ENCODE data around the gene ATF1.
A peak's percentile ranks its signal among the peaks of the same experiment; 100 is the strongest.
"Not testable (repeated sequence)": the region's sequence is repeated elsewhere in the genome, so short reads cannot be mapped to it uniquely, and the experiment has no call there.

The ATF1 gene

DNA sequence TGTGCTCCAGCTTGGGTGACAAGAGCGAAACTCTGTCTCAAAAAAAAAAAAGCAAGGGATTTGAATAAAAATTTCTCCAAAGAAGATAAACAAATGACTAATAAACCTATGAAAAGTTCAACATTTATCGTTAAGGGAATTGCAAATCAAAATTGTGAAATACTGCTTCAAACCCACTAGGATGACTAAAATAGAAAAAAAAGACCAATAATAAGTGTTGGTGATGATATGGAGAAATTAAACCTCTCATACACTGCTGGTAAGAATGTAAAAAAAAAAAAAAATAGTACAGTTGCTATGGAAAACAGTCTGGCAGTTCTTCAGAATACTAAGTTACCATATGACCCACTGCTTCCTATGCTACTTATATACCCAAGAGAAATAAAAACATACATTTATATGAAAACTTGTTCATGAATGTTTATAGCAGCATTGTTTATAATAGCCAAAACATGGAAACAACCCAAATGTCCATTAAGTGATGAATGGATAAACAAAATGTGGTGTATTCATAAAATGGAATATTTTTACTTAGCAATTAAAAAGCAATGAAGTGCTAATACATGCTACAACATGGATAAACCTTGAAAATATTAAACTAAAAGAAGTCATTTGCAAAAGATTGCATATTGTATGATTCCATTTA, 39.5 kb downstream of the ATF1 start:
- no peak for DNase-seq (ENCODE audit: low spot score)

DNA sequence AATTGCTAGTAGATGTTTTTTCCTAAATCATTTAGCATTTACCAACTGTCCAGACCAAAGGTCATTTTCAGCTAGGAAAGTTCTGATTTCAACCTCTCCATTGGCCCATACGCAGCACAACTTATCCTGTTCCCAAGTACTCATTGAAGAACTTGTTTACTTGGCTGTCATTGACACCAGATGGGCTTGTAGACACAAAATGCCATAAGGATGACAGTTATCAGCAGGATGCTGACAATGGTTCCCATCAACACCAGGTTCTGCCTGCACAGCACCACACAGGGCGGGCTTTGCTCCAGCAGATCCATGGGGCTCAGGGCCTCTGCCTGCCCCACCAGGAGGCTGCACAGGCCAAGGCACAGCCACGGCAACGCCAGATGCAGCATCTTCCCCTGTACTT, 42.3 kb downstream of the ATF1 start:
- DNase-seq (ENCODE audit: low spot score) = no peak

DNA sequence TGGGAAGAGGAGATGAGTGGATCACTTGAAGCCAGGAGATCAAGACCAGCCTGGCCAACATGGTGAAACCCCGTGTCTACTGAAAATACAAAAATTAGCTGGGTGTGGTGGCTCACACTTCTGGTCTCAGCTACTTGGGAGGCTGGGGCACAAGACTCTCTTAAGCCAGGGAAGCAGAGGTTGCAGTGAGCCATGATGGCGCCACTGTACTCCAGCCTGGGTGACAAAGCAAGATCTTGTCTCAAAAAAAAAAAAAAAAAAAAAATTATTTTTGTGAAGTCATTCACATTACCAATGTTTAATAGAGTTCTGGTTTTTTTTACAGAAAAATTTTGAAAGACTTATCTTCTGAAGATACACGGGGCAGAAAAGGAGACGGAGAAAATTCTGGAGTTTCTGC, 45.2 kb downstream of the ATF1 start:
- not testable (repeated sequence) for DNase-seq (ENCODE audit: low spot score)

DNA sequence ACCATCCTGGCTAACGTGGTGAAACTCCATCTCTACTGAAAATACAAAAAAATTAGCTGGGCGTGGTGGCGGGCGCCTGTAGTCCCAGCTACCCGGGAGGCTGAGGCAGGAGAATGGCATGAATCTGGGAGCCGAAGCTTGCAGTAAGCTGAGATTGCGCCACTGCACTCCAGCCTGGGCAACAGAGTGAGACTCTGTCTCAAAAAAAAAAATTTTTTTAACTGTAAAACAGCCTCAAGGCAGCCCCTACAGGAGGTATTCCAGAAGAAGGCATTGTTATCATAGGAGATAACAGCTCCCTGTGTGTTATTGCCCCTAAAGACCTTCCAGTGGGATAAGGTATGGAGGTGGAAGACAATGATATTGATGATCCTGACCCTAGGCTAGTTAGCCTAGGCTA, 51.0 kb downstream of the ATF1 start:
- not testable (repeated sequence) for DNase-seq (ENCODE audit: low spot score)

DNA sequence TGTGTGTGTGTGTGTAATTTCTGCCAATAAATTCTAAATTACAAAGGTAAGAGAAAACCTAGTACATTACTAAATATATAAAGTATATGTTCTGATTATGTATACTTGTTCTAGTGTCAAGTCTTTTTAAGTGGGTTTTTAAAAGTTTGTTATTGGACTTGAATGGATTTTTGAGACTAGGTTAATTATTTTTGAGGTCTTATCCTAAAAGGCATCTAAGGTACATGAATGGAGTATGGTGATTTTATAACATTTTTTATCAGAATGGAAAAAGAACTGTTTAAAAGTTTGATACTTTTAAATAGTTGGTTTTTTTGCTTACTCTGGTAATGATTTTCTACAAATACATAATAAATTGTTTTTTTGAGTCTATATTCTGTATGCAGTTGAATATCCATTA, 56.3 kb downstream of the ATF1 start:
- no peak for DNase-seq (ENCODE audit: low spot score)

DNA sequence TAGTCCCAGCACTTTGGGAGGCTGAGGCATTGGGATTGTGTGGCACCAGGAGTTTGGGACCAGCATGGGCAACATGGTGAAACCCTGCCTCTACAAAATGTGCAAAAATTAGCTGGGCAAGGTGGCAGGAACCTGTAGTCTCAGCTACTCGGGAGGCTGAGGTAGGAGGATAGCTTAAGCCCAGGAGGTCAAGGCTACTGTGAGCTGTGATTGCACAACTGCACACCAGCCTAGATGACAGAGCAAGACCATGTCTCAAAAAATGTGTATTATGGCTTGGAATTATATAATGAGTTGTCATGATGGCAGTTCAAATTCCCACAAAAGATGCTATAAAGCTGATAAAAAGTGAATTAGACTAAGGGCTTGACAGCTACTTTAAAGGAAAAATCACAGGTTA, 58.2 kb downstream of the ATF1 start:
- no peak for DNase-seq (ENCODE audit: low spot score)

DNA sequence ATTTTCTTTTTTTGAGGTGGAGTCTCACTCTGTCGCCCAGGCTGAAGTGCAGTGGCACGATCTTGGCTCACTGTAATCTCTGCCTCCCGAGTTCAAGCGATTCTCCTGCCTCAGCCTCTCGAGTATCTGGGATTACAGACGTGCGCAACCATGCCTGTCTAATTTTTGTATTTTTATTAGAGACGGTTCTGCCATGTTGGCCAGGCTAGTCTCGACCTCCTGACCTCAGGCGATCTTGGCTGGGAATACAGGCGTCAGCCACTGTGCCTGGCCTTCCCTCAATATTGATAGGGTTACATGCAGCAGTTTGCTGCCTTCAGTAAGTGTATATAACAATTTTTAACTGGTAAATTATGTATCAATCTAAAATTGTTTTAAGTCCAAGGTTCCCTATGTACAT, 59.8 kb downstream of the ATF1 start:
- not testable (repeated sequence) for DNase-seq (ENCODE audit: low spot score)

DNA sequence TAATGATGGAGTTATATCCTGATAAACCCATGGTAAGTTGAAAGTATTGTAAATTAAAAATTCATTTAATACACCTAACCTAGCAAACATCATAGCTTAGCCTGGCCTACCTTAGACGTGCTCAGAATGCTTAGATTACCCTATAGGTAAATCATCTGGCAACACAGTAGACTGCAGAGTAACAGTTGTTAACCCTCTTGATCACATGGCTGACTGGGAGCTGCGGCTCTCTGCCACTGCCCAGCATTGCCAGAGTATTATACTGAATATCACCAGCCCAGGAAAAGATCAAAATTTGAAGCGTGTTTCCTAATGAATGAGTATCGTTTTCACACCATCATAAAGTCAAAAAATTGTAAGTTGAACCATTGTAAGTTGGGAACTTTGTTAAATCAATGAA, 61.0 kb downstream of the ATF1 start:
- DNase-seq (ENCODE audit: low spot score) = no peak

DNA sequence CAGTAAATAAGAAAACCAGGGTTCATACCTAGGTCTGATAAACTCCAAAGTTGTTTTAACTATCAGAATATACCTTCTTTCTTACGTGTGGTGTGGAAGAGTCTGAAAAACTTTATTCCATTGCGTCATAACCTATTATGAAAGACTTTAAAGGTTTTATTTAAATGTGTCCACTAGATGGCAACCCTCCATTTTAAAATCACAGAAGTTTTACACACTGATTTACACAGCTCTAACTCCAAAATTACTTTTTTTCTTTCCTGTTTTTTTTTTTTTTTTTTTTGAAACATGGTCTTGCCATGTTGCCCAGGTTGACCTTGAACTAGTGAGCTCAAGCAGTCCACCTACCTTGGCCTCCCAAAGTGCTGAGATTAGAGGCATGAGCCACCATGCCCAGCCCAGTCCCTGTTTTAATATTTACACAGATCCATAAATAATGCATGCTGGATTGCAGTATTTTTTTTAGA, 61.5 kb downstream of the ATF1 start:
- DNase-seq (ENCODE audit: low spot score) = peak; percentile 38

DNA sequence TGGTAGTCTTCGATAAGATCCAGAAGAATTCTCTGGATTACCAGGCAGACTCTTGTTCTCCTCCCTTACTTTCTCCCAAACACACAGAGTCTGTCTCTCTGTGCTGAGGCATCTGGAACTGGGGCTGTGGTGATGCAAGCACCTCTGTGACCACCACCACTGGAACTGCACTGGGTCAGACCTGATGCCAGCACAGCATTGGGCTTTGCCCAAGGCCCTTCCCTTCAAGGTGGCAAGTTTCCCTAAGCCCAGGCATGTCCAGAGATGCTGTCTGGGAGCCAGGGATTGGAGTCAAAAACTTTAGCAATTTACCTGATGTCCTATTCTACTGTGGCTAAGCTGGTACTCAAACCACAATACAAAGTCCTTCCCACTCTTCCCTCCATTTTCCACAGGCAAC, 64.2 kb downstream of the ATF1 start:
- no peak for DNase-seq (ENCODE audit: low spot score)

DNA sequence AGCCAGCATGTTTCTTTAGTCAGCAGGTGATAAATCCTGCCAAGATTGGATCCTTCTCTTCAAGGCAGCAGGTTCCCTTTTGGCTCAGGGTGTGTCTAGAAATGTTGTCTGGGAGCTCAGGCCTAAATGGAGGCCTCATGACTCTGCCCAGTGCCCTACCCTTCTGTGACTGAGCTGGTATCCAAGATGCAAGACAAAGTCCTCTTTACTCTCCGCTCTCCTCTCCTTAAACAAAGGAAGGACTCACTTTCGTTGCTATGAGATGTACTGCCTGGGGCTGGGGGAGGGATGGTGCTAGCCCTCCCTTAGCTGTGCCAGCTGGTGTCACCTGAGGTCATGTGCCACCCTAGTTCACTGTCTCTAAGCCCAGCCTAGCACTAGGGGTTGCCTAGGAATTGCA, 65.0 kb downstream of the ATF1 start:
- no peak for DNase-seq (ENCODE audit: low spot score)

DNA sequence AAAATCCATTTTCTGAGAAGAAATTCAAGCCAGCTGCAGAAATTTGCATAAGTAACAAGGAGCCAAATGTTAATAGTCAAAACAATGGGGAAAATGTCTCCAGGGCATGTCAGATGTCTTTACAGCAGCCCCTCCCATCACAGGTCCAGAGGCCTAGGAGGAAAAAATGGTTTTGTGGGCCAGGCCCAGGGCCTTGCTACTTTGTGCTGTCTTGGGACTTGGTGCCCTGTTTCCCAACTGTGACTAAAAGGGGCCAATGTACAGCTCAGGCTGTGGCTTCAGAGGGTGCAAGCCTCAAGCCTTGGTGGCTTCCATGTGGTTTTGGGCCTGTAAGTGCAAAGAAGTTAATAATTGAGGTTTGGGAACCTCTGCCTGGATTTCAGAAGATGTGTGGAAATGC, 69.9 kb downstream of the ATF1 start:
- DNase-seq (ENCODE audit: low spot score) = not testable (repeated sequence)

DNA sequence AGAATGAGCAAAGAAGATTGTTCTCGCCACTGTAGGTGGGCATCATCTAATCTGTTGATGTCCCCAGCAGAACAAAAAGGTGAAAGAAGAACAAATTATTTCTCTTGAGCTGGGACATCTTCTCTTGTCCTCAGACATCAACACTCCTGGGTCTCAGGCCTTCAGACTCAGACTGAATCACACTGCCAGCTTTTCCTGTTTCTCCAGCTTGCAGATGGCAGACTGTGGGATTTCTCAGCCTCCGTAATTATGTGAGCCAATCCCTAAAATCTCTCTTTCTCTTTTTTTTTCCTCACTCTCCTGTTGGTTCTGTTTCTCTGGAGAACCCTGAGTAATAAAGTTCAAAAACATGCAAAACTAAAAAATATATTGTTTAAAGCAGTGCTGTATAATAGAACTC, 75.1 kb downstream of the ATF1 start:
- no peak for DNase-seq (ENCODE audit: low spot score)

DNA sequence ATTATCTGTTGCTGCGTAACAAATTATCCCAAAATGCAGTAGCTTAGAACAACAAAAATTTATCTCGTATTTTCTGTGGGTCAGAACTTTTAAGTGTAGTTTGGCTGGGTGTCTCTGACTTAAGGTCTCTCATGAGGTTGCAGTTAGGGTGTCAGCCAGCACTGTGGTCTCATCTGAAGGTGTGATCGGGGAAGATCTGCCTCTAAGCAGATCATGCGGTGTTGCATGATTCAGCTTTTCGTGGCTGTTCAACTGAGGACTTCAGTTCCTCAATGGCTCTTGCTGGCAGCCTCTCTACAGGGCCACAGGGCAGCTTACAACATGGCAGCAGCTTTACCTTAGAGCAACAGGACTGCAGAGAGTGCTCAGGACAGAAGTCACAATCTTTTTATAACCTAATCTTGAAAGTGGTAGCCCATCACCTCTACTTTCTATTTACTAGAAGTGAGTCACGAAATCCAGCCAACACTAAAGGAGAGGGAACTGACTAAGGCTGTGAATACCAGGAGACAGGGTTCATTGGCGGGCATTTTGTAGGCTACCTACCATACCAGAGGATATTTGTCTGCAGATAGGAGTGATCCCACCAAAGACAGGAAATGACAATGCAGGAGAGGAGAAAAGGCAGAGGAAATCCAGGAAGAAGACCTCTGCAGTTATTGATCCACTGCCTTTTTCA, 77.0 kb downstream of the ATF1 start:
- DNase-seq (ENCODE audit: low spot score) = no peak

DNA sequence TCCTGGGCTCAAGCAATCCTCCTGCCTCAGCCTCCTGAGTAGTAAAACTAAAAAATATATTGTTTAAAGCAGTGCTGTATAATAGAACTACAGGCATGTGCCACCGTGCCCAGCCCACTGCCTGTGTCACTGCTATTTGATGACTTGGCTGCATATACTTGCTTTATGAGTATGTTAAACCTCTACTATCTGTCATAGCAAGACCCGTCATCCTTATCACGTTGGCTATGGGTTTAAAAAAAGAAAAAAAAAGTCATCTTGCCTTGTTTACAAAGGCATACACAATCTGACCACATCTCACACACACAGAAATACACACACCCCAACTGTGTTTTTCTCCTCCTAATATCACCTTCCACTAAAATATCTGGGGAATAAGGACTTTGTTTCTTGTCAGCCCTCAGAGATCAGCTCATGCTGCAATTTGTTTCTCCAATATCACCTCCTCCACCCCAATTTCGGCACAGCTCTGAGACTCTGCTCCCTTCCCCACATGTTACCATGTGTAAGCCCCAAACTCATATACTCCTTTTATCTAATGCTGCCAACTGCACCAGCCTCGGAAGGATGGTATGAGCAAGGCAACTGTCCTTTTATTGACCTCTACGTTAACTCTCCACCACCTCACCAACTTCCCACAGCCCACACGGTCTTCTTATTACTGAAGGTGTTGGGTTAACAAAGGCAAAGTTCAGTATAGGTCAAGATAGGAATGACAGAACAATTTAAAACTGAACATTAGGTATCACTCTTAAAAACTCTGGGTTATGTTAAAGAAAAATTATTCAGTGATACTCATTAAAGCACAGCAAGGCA, 78.0 kb downstream of the ATF1 start:
- no peak for DNase-seq (ENCODE audit: low spot score)

DNA sequence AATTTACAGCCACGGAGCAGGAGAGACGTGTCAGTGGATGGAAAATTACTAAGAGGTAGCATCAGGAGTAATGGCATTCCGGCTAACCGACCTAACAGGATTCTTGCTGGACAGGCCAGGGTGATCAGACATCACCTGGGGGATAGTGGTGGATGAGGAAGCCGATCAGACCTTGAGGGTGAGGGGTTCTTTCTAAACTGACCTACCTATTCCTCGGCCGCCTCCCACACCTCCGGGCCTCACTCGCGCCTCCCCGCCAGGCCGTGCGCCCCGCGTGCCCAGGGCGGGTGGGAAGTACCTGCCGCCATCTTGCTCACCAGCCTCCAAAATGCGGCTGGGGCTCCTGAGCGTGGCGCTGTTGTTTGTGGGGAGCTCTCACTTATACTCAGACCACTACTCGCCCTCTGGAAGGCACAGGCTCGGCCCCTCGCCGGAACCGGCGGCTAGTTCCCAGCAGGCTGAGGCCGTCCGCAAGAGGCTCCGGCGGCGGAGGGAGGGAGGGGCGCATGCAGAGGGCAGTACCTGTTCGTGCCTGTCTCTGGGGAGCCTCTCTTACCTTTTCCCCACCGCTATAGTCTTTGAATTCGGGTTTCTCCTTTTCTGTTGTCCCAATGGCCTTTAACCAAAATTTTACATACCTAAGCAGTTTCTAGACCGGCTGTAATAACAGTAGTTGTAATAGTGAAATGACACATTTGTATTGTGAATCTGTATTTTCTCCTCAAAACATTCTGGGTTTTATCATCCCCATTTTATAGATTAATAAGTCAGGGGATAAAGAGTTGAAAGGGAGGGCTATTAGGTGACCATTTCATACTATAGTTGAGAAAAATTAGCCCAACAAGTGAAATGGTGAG, 79.0 kb downstream of the ATF1 start, which contains the start of gene TMPRSS12:
Gene TMPRSS12 (plus strand): TSS at position 290 of the 857 bp plus-strand sequence. CDS start 39 bp downstream, at position 329.
- no peak for DNase-seq (ENCODE audit: low spot score)

DNA sequence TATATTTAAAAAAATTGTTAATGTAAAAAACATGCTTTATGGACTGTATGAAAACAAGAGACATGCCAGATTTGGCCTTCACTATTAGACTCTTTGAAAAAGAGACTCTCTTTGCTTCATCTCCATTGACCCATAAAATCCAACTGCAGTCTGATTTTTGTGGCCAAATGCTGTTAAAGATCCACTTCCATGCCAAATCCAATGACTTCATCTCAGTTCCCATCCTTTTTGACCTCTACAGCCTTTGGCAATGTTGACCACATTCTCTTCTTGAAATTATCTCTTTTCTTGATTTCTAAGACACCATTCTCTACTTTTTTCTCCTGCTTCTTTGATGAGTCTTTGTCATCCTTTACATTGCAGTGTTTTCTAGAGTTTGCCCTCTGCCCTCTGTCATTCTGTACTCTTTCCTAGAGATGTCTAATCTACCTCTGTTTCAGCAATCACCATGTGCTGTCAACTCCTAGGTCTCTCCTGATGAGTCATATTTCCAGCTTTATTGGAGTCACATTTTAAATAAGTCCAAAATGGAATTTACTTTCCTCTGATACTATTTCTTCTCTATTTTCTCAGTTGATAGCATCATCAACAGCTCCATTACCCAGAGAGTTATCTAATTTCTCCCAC, 81.2 kb downstream of the ATF1 start:
- no peak for DNase-seq (ENCODE audit: low spot score)

DNA sequence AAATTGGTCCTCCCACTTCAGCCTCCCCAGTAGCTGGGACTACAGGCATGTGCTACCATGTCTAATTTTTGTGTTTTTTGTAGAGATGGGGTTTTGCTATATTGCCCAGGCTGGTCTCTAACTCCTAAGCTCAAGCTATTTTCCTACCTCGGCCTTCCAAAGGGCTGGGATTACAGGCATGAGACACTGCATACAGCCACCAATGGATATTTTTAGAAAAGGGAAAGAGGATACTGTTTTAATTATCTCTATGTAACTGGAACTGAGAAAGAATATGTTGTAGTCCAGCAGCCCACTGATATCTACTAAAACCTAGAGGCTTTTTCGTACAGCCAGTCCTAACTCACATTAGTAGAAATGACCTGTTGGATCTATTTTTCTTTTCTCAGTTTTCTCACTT, 85.1 kb downstream of the ATF1 start:
- DNase-seq (ENCODE audit: low spot score) = no peak

DNA sequence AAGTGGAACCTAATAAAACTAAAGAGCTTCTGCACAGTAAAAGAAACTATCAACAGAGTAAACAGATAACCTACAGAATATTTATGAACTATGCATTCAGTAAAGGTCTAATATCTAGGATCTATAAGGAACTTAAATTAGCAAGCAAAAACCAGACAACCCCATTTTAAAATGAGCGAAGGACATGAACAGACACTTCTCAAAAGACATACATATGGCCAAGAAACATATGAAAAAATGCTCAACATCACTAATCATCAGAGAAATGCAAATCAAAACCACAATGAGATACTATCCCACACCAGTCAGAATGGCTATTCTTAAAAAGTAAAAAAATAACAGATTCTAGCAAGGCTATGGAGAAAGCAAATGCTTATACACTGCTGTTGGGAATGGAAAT, 91.3 kb downstream of the ATF1 start:
- not testable (repeated sequence) for DNase-seq (ENCODE audit: low spot score)

DNA sequence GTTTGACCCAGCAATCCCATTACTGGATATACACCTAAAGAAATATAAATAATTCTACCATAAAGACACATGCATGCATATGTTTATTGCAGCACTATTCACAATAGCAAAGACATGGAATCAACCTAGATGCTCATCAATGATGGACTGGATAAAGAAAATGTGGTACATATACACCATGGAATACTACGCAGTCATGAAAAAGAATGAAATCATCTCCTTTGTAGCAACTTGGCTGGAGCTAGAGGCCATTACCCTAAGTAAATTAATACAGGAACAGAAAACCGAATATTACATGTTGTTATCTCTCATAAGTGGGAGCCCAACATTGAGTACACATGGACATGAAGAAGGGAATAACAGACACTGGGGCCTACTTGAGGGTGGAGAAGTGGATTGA, 91.8 kb downstream of the ATF1 start:
- not testable (repeated sequence) for DNase-seq (ENCODE audit: low spot score)

DNA sequence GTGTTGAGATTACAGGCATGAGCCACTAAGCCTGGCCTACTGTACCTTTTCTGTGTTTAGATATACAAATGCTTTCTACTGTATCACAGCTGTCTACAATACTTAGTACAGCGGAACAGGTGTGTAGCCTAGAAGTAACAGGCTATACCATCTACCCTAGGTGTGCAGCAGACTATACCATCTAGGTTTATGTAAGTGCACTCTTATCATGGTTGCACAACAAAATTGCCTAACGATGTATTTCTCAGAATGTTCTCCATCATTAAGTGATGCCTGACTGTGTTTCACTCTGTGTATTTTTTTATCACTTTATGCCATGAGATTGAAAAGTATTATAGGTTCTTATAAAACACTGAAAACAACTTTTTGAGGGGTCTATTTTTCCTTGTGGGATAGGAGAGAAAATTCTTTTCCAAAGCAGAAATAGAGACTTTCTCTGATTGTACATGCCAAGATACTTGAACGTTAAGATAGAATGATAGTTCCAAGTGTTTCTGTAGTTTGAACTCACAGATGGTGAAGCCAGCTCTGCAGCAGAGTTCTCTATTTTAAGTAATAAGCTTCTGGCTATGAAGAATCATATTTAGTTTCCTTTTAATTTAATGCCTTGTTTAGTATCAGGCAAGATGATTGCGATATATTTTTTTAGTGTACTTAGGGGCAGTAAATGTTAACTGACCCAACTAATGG, 95.9 kb downstream of the ATF1 start:
- no peak for DNase-seq (ENCODE audit: low spot score)
